GM12878 (cell line): ENCODE data around the gene AIG1. TPM values are rescaled to one million over a fixed set of nuclear protein-coding genes. Genes with fewer than 3 reads are reported as not detected.

Experiments
- ATAC-seq: fragments of 200-7000 bp; cut with Tn5 transposase; 3 replicates; pipeline ENCODE4 v1.9.1; 2020; ENCODE audit warnings: mild to moderate bottlenecking, moderate library complexity
- BruUV-seq: library from RNA; stranded (reverse); fragments of 400-500 nt; replicated peaks from 2 replicates; lab custom pipeline; 2021; lab: Mats Ljungman, UMichigan
- CTCF ChIA-PET: fragments of 300-600 bp; sonication (Branson Sonifier 250); formaldehyde crosslinking; extraction: SDS; loops from one replicate; lab custom pipeline; 2021; ENCODE audit warnings: inconsistent platforms; lab: Yijun Ruan, JAX
- POLR2A ChIA-PET: fragments of 350-600 bp; formaldehyde crosslinking; extraction: SDS; loops from one replicate; lab custom pipeline; 2021; ENCODE audit warnings: inconsistent platforms; lab: Charles Lee
- RAD21 ChIA-PET: fragments of 300-600 bp; sonication (Branson Sonifier 250); formaldehyde crosslinking; loops from one replicate; lab custom pipeline; 2023; ENCODE audit warnings: antibody characterized with exemption; ENCODE audit not compliant: unreplicated experiment; lab: Charles Lee
- SMC1A ChIA-PET: fragments of 300-600 bp; sonication (Branson Sonifier 250); formaldehyde crosslinking; loops from one replicate; lab custom pipeline; 2023; ENCODE audit not compliant: unreplicated experiment, uncharacterized antibody; lab: Charles Lee
- DNase-seq: peaks from one replicate; pipeline ENCODE4 v3.0.0-alpha.2; 2011; ENCODE audit warnings: low read depth, low spot score
- FAIRE-seq: peaks from 3 replicates; lab custom pipeline; 2011; peaks lifted over from hg19 to GRCh38; lab: Jason Lieb, UNC
- H2AFZ ChIP-seq: 2 replicates; pipeline ENCODE4 v1.6.0; 2011; ENCODE audit warnings: low read depth, low read length, control low read depth; ENCODE audit not compliant: control insufficient read depth
- H3K27ac ChIP-seq: 2 replicates; pipeline ENCODE4 v1.5.1; 2011; ENCODE audit warnings: control low read depth; ENCODE audit not compliant: control insufficient read depth, insufficient read depth
- H3K27me3 ChIP-seq, 2 experiments: replicated peaks in 1 of 2; 2 replicates each; pipeline versions ENCODE4 v1.6.0 to v1.6.1; 2011; ENCODE audit warnings: low read length in 1 of 2; ENCODE audit not compliant: control insufficient read depth in 2 of 2, insufficient read depth in 2 of 2
- H3K36me3 ChIP-seq, 2 experiments: 2 replicates each; pipeline ENCODE4 v1.5.1; 2011; ENCODE audit warnings: low read length in 1 of 2; ENCODE audit not compliant: control insufficient read depth in 2 of 2, insufficient read depth in 2 of 2
- H3K4me1 ChIP-seq: 2 replicates; pipeline ENCODE4 v1.6.1; 2011; ENCODE audit warnings: mild to moderate bottlenecking, low read length, moderate library complexity, mixed read lengths; ENCODE audit not compliant: control insufficient read depth, insufficient read depth
- H3K4me2 ChIP-seq: 2 replicates; pipeline ENCODE4 v1.6.0; 2011; ENCODE audit warnings: control low read depth; ENCODE audit not compliant: control insufficient read depth, insufficient read depth
- H3K4me3 ChIP-seq: fragments of 200-600 bp; sonication (generic); 2 replicates; pipeline ENCODE4 v1.5.1; 2016
- H3K79me2 ChIP-seq: 2 replicates; pipeline ENCODE4 v1.6.0; 2011; ENCODE audit warnings: low read length; ENCODE audit not compliant: control insufficient read depth, insufficient read depth
- H3K9ac ChIP-seq: 2 replicates; pipeline ENCODE4 v1.8.0; 2011; ENCODE audit warnings: low read length, control low read depth, mixed read lengths; ENCODE audit not compliant: control insufficient read depth, insufficient read depth
- H3K9me3 ChIP-seq: replicated peaks from 3 replicates; pipeline ENCODE4 v1.5.1; 2011; ENCODE audit warnings: mild to moderate bottlenecking, low read length; ENCODE audit not compliant: control insufficient read depth, insufficient read depth
- H4K20me1 ChIP-seq: 2 replicates; pipeline ENCODE4 v1.6.0; 2011; ENCODE audit not compliant: control insufficient read depth, insufficient read depth
- ATF7 ChIP-seq: fragments of 450-650 bp; IDR thresholded peaks from 2 replicates; pipeline ENCODE4 v1.6.1; 2016; ENCODE audit warnings: low read depth, mild to moderate bottlenecking
- CREB1 ChIP-seq: IDR thresholded peaks from 2 replicates; pipeline ENCODE4 v1.6.1; 2012; ENCODE audit warnings: low read depth, mild to moderate bottlenecking, inconsistent platforms
- EZH2 ChIP-seq: IDR thresholded peaks from 2 replicates; pipeline ENCODE4 v1.6.1; 2012; ENCODE audit warnings: low read depth, mild to moderate bottlenecking, control low read depth, inconsistent platforms, low read length, borderline replicate concordance; ENCODE audit not compliant: control insufficient read depth
- HCFC1 ChIP-seq: fragments of 150-350 bp; IDR thresholded peaks from 2 replicates; pipeline ENCODE4 v1.6.1; 2014; ENCODE audit warnings: low read length
- JUNB ChIP-seq: IDR thresholded peaks from 2 replicates; pipeline ENCODE4 v1.6.1; 2016; ENCODE audit warnings: antibody characterized with exemption, mild to moderate bottlenecking
- KLF5 ChIP-seq: fragments of 450-650 bp; IDR thresholded peaks from 2 replicates; pipeline ENCODE4 v1.6.1; 2014; ENCODE audit warnings: mild to moderate bottlenecking; ENCODE audit not compliant: partially characterized antibody
- MAX ChIP-seq: IDR thresholded peaks from 2 replicates; pipeline ENCODE4 v1.6.1; 2012; ENCODE audit warnings: low read depth, low read length, improper control_type of control experiment
- PML ChIP-seq: IDR thresholded peaks from 2 replicates; pipeline ENCODE4 v1.6.1; 2012; ENCODE audit warnings: low read length, inconsistent platforms
- SP1 ChIP-seq: IDR thresholded peaks from one replicate; pipeline ENCODE4 v1.6.1; 2011; ENCODE audit warnings: low read depth, low read length
- SUZ12 ChIP-seq: fragments of 200-600 bp; sonication (generic); IDR thresholded peaks from one replicate; pipeline ENCODE4 v1.6.1; 2018; ENCODE audit warnings: antibody characterized with exemption, mild to moderate bottlenecking; ENCODE audit not compliant: unreplicated experiment
- ZNF217 ChIP-seq: fragments of 450-650 bp; IDR thresholded peaks from 2 replicates; pipeline ENCODE4 v1.6.1; 2017; ENCODE audit warnings: antibody characterized with exemption, mild to moderate bottlenecking
- ZNF274 ChIP-seq: IDR thresholded peaks from one replicate; pipeline ENCODE4 v1.8.0; 2011; ENCODE audit not compliant: insufficient read length, insufficient read depth
- WGBS: methylation state at CpG from one replicate; pipeline ENCODE4 v1.1.6; 2016; ENCODE audit warnings: low lambda C conversion rate; ENCODE audit not compliant: insufficient replicate concordance, insufficient coverage; ENCODE audit errors: missing lambda C conversion rate; 5-methylcytosine and 5-hydroxymethylcytosine counted together
- in situ Hi-C: fragments of 300-500 bp; cut with MboI; formaldehyde crosslinking; loops from 9 replicates; pipeline ENCODE4 v1.14.3; 2018; ENCODE audit warnings: mixed read lengths
- intact Hi-C: fragments of 100-400 bp; cut with micrococcal nuclease; formaldehyde crosslinking; loops from one replicate; pipeline ENCODE4 v1.14.2; 2022; ENCODE audit not compliant: unreplicated experiment
- polyA plus RNA-seq, 11 experiments: library from polyadenylated mRNA; depleted of rRNA in 4 of 11; unstranded in 6 of 11; stranded (reverse) in 5 of 11; fragments of >200 nt; fragmentation: Nextera tagmentation in 4 of 11; fragmentation: Illumina TruSeq in 1 of 11; extraction: Ambion mirVana in 4 of 11; extraction: Trizol in 1 of 11; gene quantifications; 1 replicate in 1 of 11; 2 replicates in 10 of 11; pipeline versions ENCODE4 v1.2.1 to v1.2.3, GENCODE V29; 2011 to 2016; ENCODE audit warnings: inconsistent platforms in 2 of 11, missing spikeins in 2 of 11, low read depth in 1 of 11
- total RNA-seq, 4 experiments: library from RNA; depleted of rRNA in 3 of 4; stranded (reverse); fragments of >200 nt in 3 of 4; fragmentation: Illumina TruSeq in 1 of 4; extraction: Trizol in 1 of 4; gene quantifications; 2 replicates each; pipeline versions ENCODE4 v1.2.1 to v1.2.3, GENCODE V29; 2013 to 2021
- TF ChIP-seq, protein P1 (sequence below): fragments of 150-350 bp; IDR thresholded peaks from 2 replicates; pipeline ENCODE4 v1.6.1; 2014; ENCODE audit warnings: mild to moderate bottlenecking, low read depth, low read length

Gene AIG1
- total and polyA plus RNA-seq, 10 of the 15 experiments (the other 5 are each of a cell fraction or from before 2014, with no cell fraction given) = 27.0 to 74.5 (median 36.4) TPM

- no peak overlapping the region for H3K4me3 ChIP-seq
- WGBS = 100% methylated on average over 1 of the region's 1 CpG
- no peaks in the 10 kb centered on the region for H4K20me1 ChIP-seq
- no peak overlapping the region for H3K9ac ChIP-seq
- ChIA-PET SMC1A (no interaction called here), RAD21 (no interaction called here), POLR2A (no interaction called here), CTCF (interaction anchor here (0.6 kb wide), 1 partner anchor 15 kb away, joined by 3 read pairs; no protein-coding TSS in a partner anchor)
- no peak overlapping the region for H2AFZ ChIP-seq
- H3K36me3 ChIP-seq = no peaks in the 10 kb centered on the region
- no peaks in the 10 kb centered on the region for H3K27me3 ChIP-seq
- no peak for DNase-seq
- BruUV-seq = no TSS peak
- no peak overlapping the region for H3K27ac ChIP-seq
- intact Hi-C loops = loop anchor here (10.0 kb wide), 1 partner anchor 266 kb away; no protein-coding TSS in a partner anchor
- no peak for FAIRE-seq
- no peaks in the 10 kb centered on the region for H3K79me2 ChIP-seq
- no peak overlapping the region for H3K4me2 ChIP-seq
- no peak for ATAC-seq
- no peaks in the 10 kb centered on the region for H3K9me3 ChIP-seq
- in situ Hi-C loops = no loop called here
- TF ChIP-seq ZNF274 (no peak), EZH2 (no peak), ZNF217 (no peak), SUZ12 (no peak), ATF7 (no peak), SP1 (no peak), CREB1 (no peak), PML (no peak), MAX (no peak), JUNB (no peak), KLF5 (no peak), HCFC1 (no peak)
- TF ChIP-seq, protein P1, sequence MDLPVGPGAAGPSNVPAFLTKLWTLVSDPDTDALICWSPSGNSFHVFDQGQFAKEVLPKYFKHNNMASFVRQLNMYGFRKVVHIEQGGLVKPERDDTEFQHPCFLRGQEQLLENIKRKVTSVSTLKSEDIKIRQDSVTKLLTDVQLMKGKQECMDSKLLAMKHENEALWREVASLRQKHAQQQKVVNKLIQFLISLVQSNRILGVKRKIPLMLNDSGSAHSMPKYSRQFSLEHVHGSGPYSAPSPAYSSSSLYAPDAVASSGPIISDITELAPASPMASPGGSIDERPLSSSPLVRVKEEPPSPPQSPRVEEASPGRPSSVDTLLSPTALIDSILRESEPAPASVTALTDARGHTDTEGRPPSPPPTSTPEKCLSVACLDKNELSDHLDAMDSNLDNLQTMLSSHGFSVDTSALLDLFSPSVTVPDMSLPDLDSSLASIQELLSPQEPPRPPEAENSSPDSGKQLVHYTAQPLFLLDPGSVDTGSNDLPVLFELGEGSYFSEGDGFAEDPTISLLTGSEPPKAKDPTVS = no peak
- no peaks in the 10 kb centered on the region for H3K4me1 ChIP-seq
Observed at GRCh38 chr6:143238306-143238705, 177.6 kb downstream of the AIG1 start.
